ENCODE measurements around the gene PCSK4. TPM values are rescaled to one million over a fixed set of nuclear protein-coding genes. Genes with fewer than 3 reads are reported as not detected.

The PCSK4 gene
- total and polyA plus RNA-seq, 2 of the 13 experiments (the other 11 are each of a cell fraction or from before 2014, with no cell fraction given): 2.0 to 2.7 TPM

DNA sequence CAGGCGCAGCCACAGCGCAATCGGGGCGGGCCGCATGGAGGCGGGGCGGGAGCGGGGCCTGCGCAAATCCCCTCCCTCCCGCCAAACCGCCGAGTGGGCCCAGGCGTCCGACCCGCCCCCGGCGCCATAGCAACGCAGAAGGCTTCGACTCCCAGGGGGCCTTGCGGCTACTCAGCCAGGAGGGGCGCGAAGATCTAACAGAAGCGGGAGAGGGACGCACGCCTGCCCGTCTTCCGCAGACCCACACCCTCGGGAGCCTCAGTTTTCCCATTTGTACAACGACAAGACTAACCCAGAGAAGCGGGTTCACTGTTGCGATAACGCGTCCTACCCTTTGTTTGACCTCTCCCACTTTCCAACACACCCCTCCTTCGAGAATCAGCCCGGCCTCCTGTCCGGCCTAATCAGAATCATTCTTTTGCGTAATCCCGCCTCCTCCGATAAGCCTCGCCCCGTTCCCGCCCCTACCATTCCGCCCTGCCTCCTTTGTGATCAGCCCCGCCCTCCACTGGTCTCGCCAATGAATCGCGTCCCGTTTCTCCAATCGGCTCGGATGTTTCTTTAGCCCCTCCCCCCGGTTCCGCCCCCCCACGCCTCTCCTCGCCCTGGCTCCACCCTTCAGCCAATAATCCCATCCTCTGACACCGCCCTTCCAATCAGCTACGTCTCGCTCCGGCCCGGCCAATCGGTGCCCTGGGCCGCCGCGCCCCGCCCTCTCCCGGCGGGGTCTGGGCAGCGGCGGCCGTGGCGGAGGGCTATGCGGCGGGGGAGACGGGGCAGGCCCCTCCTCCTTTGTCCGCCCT lies at the start of gene PCSK4 (continued):
- TF ChIP-seq, protein P1, sequence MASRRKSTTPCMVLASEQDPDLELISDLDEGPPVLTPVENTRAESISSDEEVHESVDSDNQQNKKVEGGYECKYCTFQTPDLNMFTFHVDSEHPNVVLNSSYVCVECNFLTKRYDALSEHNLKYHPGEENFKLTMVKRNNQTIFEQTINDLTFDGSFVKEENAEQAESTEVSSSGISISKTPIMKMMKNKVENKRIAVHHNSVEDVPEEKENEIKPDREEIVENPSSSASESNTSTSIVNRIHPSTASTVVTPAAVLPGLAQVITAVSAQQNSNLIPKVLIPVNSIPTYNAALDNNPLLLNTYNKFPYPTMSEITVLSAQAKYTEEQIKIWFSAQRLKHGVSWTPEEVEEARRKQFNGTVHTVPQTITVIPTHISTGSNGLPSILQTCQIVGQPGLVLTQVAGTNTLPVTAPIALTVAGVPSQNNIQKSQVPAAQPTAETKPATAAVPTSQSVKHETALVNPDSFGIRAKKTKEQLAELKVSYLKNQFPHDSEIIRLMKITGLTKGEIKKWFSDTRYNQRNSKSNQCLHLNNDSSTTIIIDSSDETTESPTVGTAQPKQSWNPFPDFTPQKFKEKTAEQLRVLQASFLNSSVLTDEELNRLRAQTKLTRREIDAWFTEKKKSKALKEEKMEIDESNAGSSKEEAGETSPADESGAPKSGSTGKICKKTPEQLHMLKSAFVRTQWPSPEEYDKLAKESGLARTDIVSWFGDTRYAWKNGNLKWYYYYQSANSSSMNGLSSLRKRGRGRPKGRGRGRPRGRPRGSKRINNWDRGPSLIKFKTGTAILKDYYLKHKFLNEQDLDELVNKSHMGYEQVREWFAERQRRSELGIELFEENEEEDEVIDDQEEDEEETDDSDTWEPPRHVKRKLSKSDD (CRISPR knock-in tag; IDR thresholded peaks at IDR 0.05; ENCODE audit: low read depth): peak; percentile 58; the same call in 1 of the 2 replicates
- TF ChIP-seq CHD2 (IDR thresholded peaks at IDR 0.05; ENCODE audit: low read depth, low read length): no peak
- TF ChIP-seq, protein P2, sequence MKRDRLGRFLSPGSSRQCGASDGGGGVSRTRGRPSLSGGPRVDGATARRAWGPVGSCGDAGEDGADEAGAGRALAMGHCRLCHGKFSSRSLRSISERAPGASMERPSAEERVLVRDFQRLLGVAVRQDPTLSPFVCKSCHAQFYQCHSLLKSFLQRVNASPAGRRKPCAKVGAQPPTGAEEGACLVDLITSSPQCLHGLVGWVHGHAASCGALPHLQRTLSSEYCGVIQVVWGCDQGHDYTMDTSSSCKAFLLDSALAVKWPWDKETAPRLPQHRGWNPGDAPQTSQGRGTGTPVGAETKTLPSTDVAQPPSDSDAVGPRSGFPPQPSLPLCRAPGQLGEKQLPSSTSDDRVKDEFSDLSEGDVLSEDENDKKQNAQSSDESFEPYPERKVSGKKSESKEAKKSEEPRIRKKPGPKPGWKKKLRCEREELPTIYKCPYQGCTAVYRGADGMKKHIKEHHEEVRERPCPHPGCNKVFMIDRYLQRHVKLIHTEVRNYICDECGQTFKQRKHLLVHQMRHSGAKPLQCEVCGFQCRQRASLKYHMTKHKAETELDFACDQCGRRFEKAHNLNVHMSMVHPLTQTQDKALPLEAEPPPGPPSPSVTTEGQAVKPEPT (CRISPR knock-in tag; IDR thresholded peaks at IDR 0.05; ENCODE audit: low read depth): no peak
- peak; percentile 91; the same call in 1 of the 2 replicates for TF ChIP-seq FOXC1 (CRISPR knock-in tag; IDR thresholded peaks at IDR 0.05; ENCODE audit: borderline replicate concordance)
- TF ChIP-seq, protein P3, sequence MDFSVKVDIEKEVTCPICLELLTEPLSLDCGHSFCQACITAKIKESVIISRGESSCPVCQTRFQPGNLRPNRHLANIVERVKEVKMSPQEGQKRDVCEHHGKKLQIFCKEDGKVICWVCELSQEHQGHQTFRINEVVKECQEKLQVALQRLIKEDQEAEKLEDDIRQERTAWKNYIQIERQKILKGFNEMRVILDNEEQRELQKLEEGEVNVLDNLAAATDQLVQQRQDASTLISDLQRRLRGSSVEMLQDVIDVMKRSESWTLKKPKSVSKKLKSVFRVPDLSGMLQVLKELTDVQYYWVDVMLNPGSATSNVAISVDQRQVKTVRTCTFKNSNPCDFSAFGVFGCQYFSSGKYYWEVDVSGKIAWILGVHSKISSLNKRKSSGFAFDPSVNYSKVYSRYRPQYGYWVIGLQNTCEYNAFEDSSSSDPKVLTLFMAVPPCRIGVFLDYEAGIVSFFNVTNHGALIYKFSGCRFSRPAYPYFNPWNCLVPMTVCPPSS (IDR thresholded peaks at IDR 0.05): no peak
- TF ChIP-seq TAF15 (IDR thresholded peaks at IDR 0.05; ENCODE audit: low read depth, low read length, poor library complexity, severe bottlenecking): no peak
- TF ChIP-seq FLYWCH1 (CRISPR knock-in tag; IDR thresholded peaks at IDR 0.05): no peak
- TF ChIP-seq HDAC2 (CRISPR knock-in tag; IDR thresholded peaks at IDR 0.05): peak; percentile 54; the same call in 1 of the 2 replicates
- TF ChIP-seq, protein P4, sequence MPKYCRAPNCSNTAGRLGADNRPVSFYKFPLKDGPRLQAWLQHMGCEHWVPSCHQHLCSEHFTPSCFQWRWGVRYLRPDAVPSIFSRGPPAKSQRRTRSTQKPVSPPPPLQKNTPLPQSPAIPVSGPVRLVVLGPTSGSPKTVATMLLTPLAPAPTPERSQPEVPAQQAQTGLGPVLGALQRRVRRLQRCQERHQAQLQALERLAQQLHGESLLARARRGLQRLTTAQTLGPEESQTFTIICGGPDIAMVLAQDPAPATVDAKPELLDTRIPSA (CRISPR knock-in tag; IDR thresholded peaks at IDR 0.05; ENCODE audit: borderline replicate concordance): no peak
- TF ChIP-seq ZKSCAN8 (CRISPR knock-in tag; IDR thresholded peaks at IDR 0.05; ENCODE audit: borderline replicate concordance): no peak; the same call in 1 of the 2 replicates
- TF ChIP-seq RFX5 (IDR thresholded peaks at IDR 0.05; ENCODE audit: low read depth, low read length): 0 out of 2 replicates have a peak, but pooled peaks have one; percentile 9
- TF ChIP-seq ZNF615 (CRISPR knock-in tag; IDR thresholded peaks at IDR 0.05; ENCODE audit: borderline replicate concordance): no peak
- peak; percentile 76 for TF ChIP-seq TFDP2 (CRISPR knock-in tag; IDR thresholded peaks at IDR 0.05)
- TF ChIP-seq, protein P5, sequence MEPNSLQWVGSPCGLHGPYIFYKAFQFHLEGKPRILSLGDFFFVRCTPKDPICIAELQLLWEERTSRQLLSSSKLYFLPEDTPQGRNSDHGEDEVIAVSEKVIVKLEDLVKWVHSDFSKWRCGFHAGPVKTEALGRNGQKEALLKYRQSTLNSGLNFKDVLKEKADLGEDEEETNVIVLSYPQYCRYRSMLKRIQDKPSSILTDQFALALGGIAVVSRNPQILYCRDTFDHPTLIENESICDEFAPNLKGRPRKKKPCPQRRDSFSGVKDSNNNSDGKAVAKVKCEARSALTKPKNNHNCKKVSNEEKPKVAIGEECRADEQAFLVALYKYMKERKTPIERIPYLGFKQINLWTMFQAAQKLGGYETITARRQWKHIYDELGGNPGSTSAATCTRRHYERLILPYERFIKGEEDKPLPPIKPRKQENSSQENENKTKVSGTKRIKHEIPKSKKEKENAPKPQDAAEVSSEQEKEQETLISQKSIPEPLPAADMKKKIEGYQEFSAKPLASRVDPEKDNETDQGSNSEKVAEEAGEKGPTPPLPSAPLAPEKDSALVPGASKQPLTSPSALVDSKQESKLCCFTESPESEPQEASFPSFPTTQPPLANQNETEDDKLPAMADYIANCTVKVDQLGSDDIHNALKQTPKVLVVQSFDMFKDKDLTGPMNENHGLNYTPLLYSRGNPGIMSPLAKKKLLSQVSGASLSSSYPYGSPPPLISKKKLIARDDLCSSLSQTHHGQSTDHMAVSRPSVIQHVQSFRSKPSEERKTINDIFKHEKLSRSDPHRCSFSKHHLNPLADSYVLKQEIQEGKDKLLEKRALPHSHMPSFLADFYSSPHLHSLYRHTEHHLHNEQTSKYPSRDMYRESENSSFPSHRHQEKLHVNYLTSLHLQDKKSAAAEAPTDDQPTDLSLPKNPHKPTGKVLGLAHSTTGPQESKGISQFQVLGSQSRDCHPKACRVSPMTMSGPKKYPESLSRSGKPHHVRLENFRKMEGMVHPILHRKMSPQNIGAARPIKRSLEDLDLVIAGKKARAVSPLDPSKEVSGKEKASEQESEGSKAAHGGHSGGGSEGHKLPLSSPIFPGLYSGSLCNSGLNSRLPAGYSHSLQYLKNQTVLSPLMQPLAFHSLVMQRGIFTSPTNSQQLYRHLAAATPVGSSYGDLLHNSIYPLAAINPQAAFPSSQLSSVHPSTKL (CRISPR knock-in tag; IDR thresholded peaks at IDR 0.05): 0 out of 2 replicates have a peak, but pooled peaks have one; percentile 16

Measured in HepG2 (cell line).